GM12892 (cell line): ENCODE results near the gene TGFB2.

Experiments used
- POLR2A ChIP-seq: IDR thresholded peaks from 2 replicates; pipeline ENCODE4 v1.6.1; 2011; ENCODE audit warnings: low read depth, low read length, control low read depth
- POLR2AphosphoS5 ChIP-seq: IDR thresholded peaks from 2 replicates; pipeline ENCODE4 v1.6.1; 2011; ENCODE audit warnings: low read depth, low read length, control low read depth

DNA sequence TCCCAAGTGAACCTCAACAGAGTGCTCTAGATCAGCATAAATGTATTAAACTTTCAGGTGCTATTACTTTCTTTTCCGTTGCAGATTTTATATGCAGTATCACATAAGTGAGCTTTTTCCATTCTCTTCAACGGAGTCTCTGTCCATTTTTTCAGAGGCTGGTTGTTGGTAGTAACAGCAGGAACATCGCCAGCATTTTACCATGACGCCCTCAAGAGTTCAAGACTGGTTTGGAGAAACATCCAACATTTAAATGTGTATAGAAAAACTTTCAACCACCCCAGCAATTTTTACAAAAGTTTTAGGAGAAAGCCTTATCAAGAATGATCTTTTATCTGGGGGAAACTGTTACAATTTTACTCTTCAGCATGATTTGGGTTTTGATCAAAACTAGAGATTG is 117.0 kb downstream of the TGFB2 start:
- no peak for TF ChIP-seq POLR2A
- no peak for TF ChIP-seq POLR2AphosphoS5
